DMS53 (cell line): Measurements from ENCODE around the gene MATR3.
"Not testable (repeated sequence)": the region's sequence is repeated elsewhere in the genome, so short reads cannot be mapped to it uniquely, and the experiment has no call there.

Experiments
- DNase-seq: peaks from one replicate; lab custom pipeline; 2025; lab: John Stamatoyannopoulos, UW

MATR3 gene

GRCh38 chr5:139344177-139344576, 50.6 kb downstream of the MATR3 start:
- no peak for DNase-seq

- not testable (repeated sequence) for DNase-seq
Measured at GRCh38 chr5:139345442-139345841, 51.9 kb downstream of the MATR3 start.

- DNase-seq: not testable (repeated sequence)
Measured at GRCh38 chr5:139347863-139348262, 54.3 kb downstream of the MATR3 start.

GRCh38 chr5:139354186-139354585, 60.6 kb downstream of the MATR3 start:
- no peak for DNase-seq

- DNase-seq: not testable (repeated sequence)
Measured at GRCh38 chr5:139355900-139356299, 62.4 kb downstream of the MATR3 start.

- DNase-seq: no peak
Measured at GRCh38 chr5:139358064-139358463, 64.5 kb downstream of the MATR3 start.

GRCh38 chr5:139360384-139360783, 66.8 kb downstream of the MATR3 start:
- no peak for DNase-seq

GRCh38 chr5:139361835-139362429, 68.4 kb downstream of the MATR3 start:
- no peak for DNase-seq

GRCh38 chr5:139363937-139364336, 70.4 kb downstream of the MATR3 start:
- no peak for DNase-seq

GRCh38 chr5:139364466-139364865, 70.9 kb downstream of the MATR3 start:
- DNase-seq: no peak

- peak; percentile 20 for DNase-seq
Measured at GRCh38 chr5:139368613-139369012, 75.1 kb downstream of the MATR3 start.

GRCh38 chr5:139369181-139369580, 75.6 kb downstream of the MATR3 start:
- no peak for DNase-seq

- no peak for DNase-seq
Measured at GRCh38 chr5:139371482-139372435, 78.2 kb downstream of the MATR3 start.

GRCh38 chr5:139374909-139375308, 81.4 kb downstream of the MATR3 start:
- no peak for DNase-seq

- no peak for DNase-seq
Measured at GRCh38 chr5:139376364-139376763, 82.8 kb downstream of the MATR3 start.

GRCh38 chr5:139377226-139377625, 83.7 kb downstream of the MATR3 start:
- no peak for DNase-seq

GRCh38 chr5:139378101-139378825, 84.7 kb downstream of the MATR3 start:
- no peak for DNase-seq

- DNase-seq: no peak
Measured at GRCh38 chr5:139378941-139379361, 85.4 kb downstream of the MATR3 start.

- DNase-seq: no peak
Measured at GRCh38 chr5:139379626-139380449, 86.3 kb downstream of the MATR3 start.
